Measurements from ENCODE around the gene PPP1R16B. TPM values are rescaled to one million over a fixed set of nuclear protein-coding genes. Genes with fewer than 3 reads are reported as not detected.

Gene PPP1R16B
- polyA plus RNA-seq, 2 of the 4 experiments (the other 2 are of a cell fraction), result 0.17 to 0.31 TPM

DNA sequence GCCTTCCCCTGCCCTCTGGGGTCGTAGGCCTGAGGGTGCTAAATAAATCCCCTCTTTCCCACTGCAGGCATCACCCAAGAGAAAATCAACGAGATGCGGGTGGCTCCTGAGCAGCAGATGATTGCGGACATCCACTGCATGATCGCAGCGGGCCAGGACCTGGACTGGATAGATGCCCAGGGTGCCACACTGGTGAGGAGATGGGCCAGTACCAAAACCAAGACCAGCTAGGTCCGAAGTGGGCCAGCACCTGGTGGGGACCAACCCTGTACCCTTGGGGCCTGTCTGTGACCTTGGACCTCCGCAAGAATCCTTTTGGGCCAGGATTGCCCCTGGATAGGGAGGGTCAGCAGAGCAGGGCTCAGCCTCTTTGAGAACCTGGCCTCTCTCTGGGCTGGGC, 97.1 kb downstream of the PPP1R16B start:
- CTCF ChIA-PET, result interaction anchor here (1.1 to 1.3 kb wide), 2 partner anchors 8 to 17 kb away, joined by 3 to 4 read pairs; no protein-coding TSS in a partner anchor
- no peak overlapping the region for H3K4me3 ChIP-seq
- WGBS (ENCODE audit: missing lambda C conversion rate), result 81% methylated on average over 6 of the region's 8 CpGs
- H3K4me2 ChIP-seq, result no peak overlapping the region
- TF ChIP-seq, protein P1, sequence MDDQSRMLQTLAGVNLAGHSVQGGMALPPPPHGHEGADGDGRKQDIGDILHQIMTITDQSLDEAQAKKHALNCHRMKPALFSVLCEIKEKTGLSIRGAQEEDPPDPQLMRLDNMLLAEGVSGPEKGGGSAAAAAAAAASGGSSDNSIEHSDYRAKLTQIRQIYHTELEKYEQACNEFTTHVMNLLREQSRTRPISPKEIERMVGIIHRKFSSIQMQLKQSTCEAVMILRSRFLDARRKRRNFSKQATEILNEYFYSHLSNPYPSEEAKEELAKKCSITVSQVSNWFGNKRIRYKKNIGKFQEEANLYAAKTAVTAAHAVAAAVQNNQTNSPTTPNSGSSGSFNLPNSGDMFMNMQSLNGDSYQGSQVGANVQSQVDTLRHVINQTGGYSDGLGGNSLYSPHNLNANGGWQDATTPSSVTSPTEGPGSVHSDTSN (IDR thresholded peaks at IDR 0.05), result no peak
- TF ChIP-seq HES2 (IDR thresholded peaks at IDR 0.05), result no peak
- TF ChIP-seq E2F6 (IDR thresholded peaks at IDR 0.05; ENCODE audit: borderline replicate concordance, low read depth), result no peak
- no peak for TF ChIP-seq RFX5 (IDR thresholded peaks at IDR 0.05)
- TF ChIP-seq TFCP2L1 (CRISPR knock-in tag; IDR thresholded peaks at IDR 0.05), result no peak
- no peak for TF ChIP-seq RAD21 (conservative IDR thresholded peaks at IDR 0.05 in 1 of 2, IDR thresholded peaks at IDR 0.05 in 1 of 2)
- TF ChIP-seq, protein P2, sequence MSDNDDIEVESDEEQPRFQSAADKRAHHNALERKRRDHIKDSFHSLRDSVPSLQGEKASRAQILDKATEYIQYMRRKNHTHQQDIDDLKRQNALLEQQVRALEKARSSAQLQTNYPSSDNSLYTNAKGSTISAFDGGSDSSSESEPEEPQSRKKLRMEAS (IDR thresholded peaks at IDR 0.05), result no peak
- no peak for TF ChIP-seq SREBF2 (IDR thresholded peaks at IDR 0.05)
- no peak for TF ChIP-seq NFE2L2 (conservative IDR thresholded peaks at IDR 0.05; ENCODE audit: low read length)
- TF ChIP-seq NR3C1 (IDR thresholded peaks at IDR 0.05), result no peak
- no peak for TF ChIP-seq BHLHE40 (IDR thresholded peaks at IDR 0.05; ENCODE audit: low read depth, low read length)
- no peak for ATAC-seq
- H3K4me1 ChIP-seq, result no peaks in the 10 kb centered on the region
- H3K27ac ChIP-seq, result no peak overlapping the region
- POLR2A ChIA-PET, result no interaction called here
- no peaks in the 10 kb centered on the region for H3K9me3 ChIP-seq
- FAIRE-seq, result no peak
- DNase-seq (ENCODE audit: low read depth in 1 of 2, low spot score in 1 of 2), result no peak

DNA sequence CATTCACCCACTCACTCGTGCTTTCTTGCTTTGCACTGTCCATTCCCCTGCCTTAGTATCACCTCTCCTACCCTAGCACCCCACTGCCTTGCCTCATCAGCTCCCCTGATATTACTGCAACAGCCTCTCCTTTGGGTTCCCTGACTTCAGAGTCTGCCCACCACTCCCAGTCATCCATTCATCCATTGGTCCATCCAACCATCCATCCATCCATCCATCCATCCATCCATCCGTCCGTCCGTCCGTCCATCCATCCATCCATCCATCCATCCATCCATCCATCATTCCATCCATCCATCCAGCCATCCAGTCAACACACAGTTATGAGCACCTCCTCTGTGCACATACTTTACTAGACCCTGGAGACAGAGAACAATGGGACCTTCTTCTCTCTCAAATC, 97.8 kb downstream of the PPP1R16B start:
- no peak for TF ChIP-seq NPAS2 (CRISPR knock-in tag; IDR thresholded peaks at IDR 0.05; ENCODE audit: borderline replicate concordance)
- no peak for TF ChIP-seq FOSB (CRISPR knock-in tag; IDR thresholded peaks at IDR 0.05)
- TF ChIP-seq ZFP36 (IDR thresholded peaks at IDR 0.05; ENCODE audit: borderline replicate concordance, partially characterized antibody), result no peak
- TF ChIP-seq RNF2 (IDR thresholded peaks at IDR 0.05; ENCODE audit: borderline replicate concordance, low read depth), result no peak
- TF ChIP-seq ZNF302 (CRISPR knock-in tag; IDR thresholded peaks at IDR 0.05), result no peak
- ATAC-seq (no peak), DNase-seq (ENCODE audit: low read depth in 1 of 2, low spot score in 1 of 2) (no peak), FAIRE-seq (no peak)
- Histone ChIP-seq H3K4me3 (no peak overlapping the region), H3K27ac (no peak overlapping the region), H3K4me1 (no peaks in the 10 kb centered on the region), H3K9me3 (no peaks in the 10 kb centered on the region), H3K4me2 (no peak overlapping the region)
- WGBS (ENCODE audit: missing lambda C conversion rate), result 10% methylated on average over 5 of the region's 5 CpGs
- POLR2A ChIA-PET, result no interaction called here
- CTCF ChIA-PET, result interaction anchor here (0.6 to 1.4 kb wide), 5 partner anchors 8 to 1627 kb away, joined by 3 to 4 read pairs (median 3); no protein-coding TSS in a partner anchor

- no peak overlapping the region for H3K27ac ChIP-seq
- no peaks in the 10 kb centered on the region for H3K4me1 ChIP-seq
- 0% methylated on average over 1 of the region's 1 CpG for WGBS (ENCODE audit: missing lambda C conversion rate)
- H3K4me3 ChIP-seq, result no peak overlapping the region
- H3K4me2 ChIP-seq, result no peak overlapping the region
- no peak for FAIRE-seq
- CTCF ChIA-PET, result interaction anchor here (1.2 to 1.5 kb wide), 3 partner anchors 11 to 172 kb away, joined by 3 to 6 read pairs (median 5); no protein-coding TSS in a partner anchor
- POLR2A ChIA-PET, result no interaction called here
- no peak for DNase-seq (ENCODE audit: low read depth in 1 of 2, low spot score in 1 of 2)
- ATAC-seq, result no peak
- H3K9me3 ChIP-seq, result no peaks in the 10 kb centered on the region
- TF ChIP-seq RFX5 (IDR thresholded peaks at IDR 0.05) (no peak), USF2 (IDR thresholded peaks at IDR 0.05) (no peak), E2F6 (IDR thresholded peaks at IDR 0.05; ENCODE audit: borderline replicate concordance, low read depth) (no peak), CEBPB (IDR thresholded peaks at IDR 0.05) (no peak), HOXB13 (CRISPR knock-in tag; IDR thresholded peaks at IDR 0.05; ENCODE audit: low read depth) (no peak), HEYL (CRISPR knock-in tag; IDR thresholded peaks at IDR 0.05) (no peak), TFCP2L1 (CRISPR knock-in tag; IDR thresholded peaks at IDR 0.05) (no peak), ESRRA (IDR thresholded peaks at IDR 0.05; ENCODE audit: borderline replicate concordance, low read length) (no peak), HES2 (IDR thresholded peaks at IDR 0.05) (no peak), RARB (CRISPR knock-in tag; IDR thresholded peaks at IDR 0.05) (no peak), NFE2L2 (conservative IDR thresholded peaks at IDR 0.05; ENCODE audit: low read length) (no peak), CHD2 (IDR thresholded peaks at IDR 0.05; ENCODE audit: low read length, partially characterized antibody) (no peak), RCOR1 (IDR thresholded peaks at IDR 0.05; ENCODE audit: low read depth, low read length) (no peak), FOXS1 (CRISPR knock-in tag; IDR thresholded peaks at IDR 0.05) (no peak), JUNB (IDR thresholded peaks at IDR 0.05) (no peak), ATOH8 (CRISPR knock-in tag; IDR thresholded peaks at IDR 0.05; ENCODE audit: low read depth) (no peak)
- TF ChIP-seq, protein P1 (IDR thresholded peaks at IDR 0.05), result no peak
Observed at GRCh38 chr20:38905375-38905774, 99.9 kb downstream of the PPP1R16B start.

Data from A549 (cell line).